Effector memory CD4-positive, alpha-beta T cell (primary cell): ENCODE results near the gene SLC9A8.

ENCODE experiments used
- DNase-seq, 3 donors: peaks; one replicate each; pipeline ENCODE4 v3.0.0-alpha.2; 2020
- H3K27ac ChIP-seq: 2 replicates; pipeline ENCODE4 v1.7.0; 2013; ENCODE audit warnings: mild to moderate bottlenecking, low read length, moderate library complexity; ENCODE audit not compliant: insufficient read depth, poor library complexity, severe bottlenecking
- H3K27me3 ChIP-seq: replicated peaks from 2 replicates; pipeline ENCODE4 v1.7.0; 2013; ENCODE audit warnings: mild to moderate bottlenecking, low read length; ENCODE audit not compliant: insufficient read depth, control insufficient read depth, poor library complexity, severe bottlenecking
- H3K36me3 ChIP-seq: 2 replicates; pipeline ENCODE4 v1.7.0; 2013; ENCODE audit warnings: mild to moderate bottlenecking, low read length, moderate library complexity; ENCODE audit not compliant: control insufficient read depth, insufficient read depth
- H3K4me1 ChIP-seq: 2 replicates; pipeline ENCODE4 v1.7.0; 2013; ENCODE audit warnings: low read length, mild to moderate bottlenecking; ENCODE audit not compliant: control insufficient read depth, insufficient read depth, poor library complexity, severe bottlenecking
- H3K4me3 ChIP-seq: 2 replicates; pipeline ENCODE4 v1.7.0; 2013; ENCODE audit warnings: low read length, low read depth, mild to moderate bottlenecking; ENCODE audit not compliant: insufficient read depth, poor library complexity, severe bottlenecking
- H3K9me3 ChIP-seq: 2 replicates; pipeline ENCODE4 v1.7.0; 2013; ENCODE audit warnings: mild to moderate bottlenecking, low read length, moderate library complexity; ENCODE audit not compliant: control insufficient read depth

The SLC9A8 gene

GRCh38 chr20:49928411-49929141 lies 115.9 kb downstream of the SLC9A8 start:
- Histone ChIP-seq H3K9me3 (no peaks in the 10 kb centered on the region), H3K36me3 (no peaks in the 10 kb centered on the region), H3K4me3 (no peak overlapping the region), H3K27ac (no peak overlapping the region), H3K27me3 (no peaks in the 10 kb centered on the region), H3K4me1 (no peaks in the 10 kb centered on the region)
- DNase-seq, result peak; percentile 49 to 66 (median 52)

DNA sequence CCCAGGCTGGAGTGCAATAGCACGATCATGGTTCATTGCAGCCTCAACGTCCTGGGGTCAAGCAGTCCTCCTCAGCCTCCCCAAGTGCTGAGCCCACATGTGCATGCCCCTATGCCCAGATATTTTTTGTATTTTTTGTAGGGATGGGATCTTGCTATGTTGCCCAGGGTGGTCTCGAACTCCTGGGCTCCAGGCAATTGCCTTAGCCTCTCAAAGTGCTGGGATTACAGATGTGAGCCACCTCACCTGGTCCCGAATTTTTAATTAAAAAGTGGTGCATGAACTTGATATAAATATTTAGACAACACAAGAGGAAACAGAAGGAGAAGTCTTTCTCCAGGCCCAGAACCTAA lies 116.5 kb downstream of the SLC9A8 start:
- H3K27ac ChIP-seq, result no peak overlapping the region
- no peak for DNase-seq
- H3K27me3 ChIP-seq, result no peaks in the 10 kb centered on the region
- no peaks in the 10 kb centered on the region for H3K36me3 ChIP-seq
- H3K4me1 ChIP-seq, result no peaks in the 10 kb centered on the region
- H3K9me3 ChIP-seq, result no peaks in the 10 kb centered on the region
- H3K4me3 ChIP-seq, result no peak overlapping the region

GRCh38 chr20:49935746-49936152 lies 123.1 kb downstream of the SLC9A8 start:
- no peak for DNase-seq
- Histone ChIP-seq H3K9me3 (no peaks in the 10 kb centered on the region), H3K27me3 (no peaks in the 10 kb centered on the region), H3K4me3 (peak overlapping the region; percentile 100), H3K4me1 (peaks cover 23% of the 10 kb centered on the region), H3K36me3 (no peaks in the 10 kb centered on the region), H3K27ac (peak overlapping the region; percentile 55)

- Histone ChIP-seq H3K36me3 (peaks cover 6% of the 10 kb centered on the region), H3K9me3 (no peaks in the 10 kb centered on the region), H3K4me1 (peaks cover 23% of the 10 kb centered on the region), H3K27ac (peak within 1 kb of the TSS; percentile 95), H3K27me3 (no peaks in the 10 kb centered on the region), H3K4me3 (peak within 1 kb of the TSS; percentile 100)
- peak; percentile 83 to 87 (median 87) for DNase-seq
Observed at GRCh38 chr20:49936153-49937026, 123.8 kb downstream of the SLC9A8 start, which contains the start of gene RNF114. Gene RNF114 (plus strand): TSS chr20:49936397. CDS start chr20:49936413, 16 bp downstream.

- Histone ChIP-seq H3K36me3 (peaks cover 14% of the 10 kb centered on the region), H3K4me3 (peak overlapping the region; percentile 100), H3K27me3 (no peaks in the 10 kb centered on the region), H3K9me3 (no peaks in the 10 kb centered on the region), H3K4me1 (peaks cover 23% of the 10 kb centered on the region), H3K27ac (peak overlapping the region; percentile 95)
- no peak for DNase-seq
Observed at GRCh38 chr20:49937027-49937929, 124.7 kb downstream of the SLC9A8 start.

DNA sequence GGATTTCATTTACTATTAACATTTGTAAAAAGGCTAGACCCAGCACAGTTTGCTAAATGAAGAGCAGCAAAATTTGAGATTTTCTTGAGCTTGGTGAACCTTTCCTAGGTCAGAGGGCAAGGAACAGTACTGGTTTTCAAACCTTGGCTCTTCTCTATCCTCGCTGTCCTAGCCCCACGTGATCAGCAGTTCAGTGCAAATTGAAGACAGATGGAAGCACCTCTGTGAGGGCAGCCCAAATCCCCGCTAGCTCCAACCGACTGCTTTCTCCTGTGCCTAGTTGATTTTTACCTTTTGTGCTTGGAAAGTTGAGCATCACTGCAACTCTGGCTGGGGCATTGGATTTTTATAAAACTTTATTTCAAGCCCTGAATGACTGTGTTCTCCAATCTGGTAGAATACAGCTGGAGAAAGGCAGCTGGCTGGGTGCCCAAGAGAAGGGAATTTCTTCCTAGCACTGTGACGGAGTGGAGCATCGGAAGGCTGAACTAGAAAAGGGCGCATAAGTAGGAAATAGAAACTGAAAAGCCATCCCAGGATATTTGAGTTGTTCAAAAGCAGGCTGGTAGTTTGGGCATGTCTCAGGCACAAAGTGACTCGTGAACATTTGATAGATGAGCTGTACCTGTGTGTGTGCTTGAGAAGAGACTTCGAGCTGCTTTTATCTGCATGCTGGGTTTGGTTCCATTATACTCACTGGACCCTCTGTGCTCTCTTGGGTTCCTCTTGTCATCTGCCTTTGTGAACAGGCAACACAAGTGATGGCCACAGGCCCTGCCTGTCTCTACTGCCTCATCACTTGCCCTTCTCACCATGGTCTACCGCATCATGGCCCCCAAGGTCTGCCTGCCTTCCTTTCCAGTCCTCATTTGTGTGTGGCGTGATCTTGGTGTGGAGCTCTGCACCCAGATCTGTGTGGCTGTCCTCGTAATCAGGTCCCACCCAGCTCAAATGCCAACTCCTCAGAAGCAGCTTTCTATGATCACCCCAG lies 125.8 kb downstream of the SLC9A8 start:
- Histone ChIP-seq H3K36me3 (peaks cover 21% of the 10 kb centered on the region), H3K27ac (no peak overlapping the region), H3K4me1 (peaks cover 23% of the 10 kb centered on the region), H3K27me3 (no peaks in the 10 kb centered on the region), H3K4me3 (no peak overlapping the region), H3K9me3 (no peaks in the 10 kb centered on the region)
- no peak for DNase-seq

- Histone ChIP-seq H3K4me3 (no peak overlapping the region), H3K27ac (no peak overlapping the region), H3K27me3 (no peaks in the 10 kb centered on the region), H3K4me1 (peaks cover 18% of the 10 kb centered on the region), H3K9me3 (no peaks in the 10 kb centered on the region), H3K36me3 (peaks cover 29% of the 10 kb centered on the region)
- no peak for DNase-seq
Observed at GRCh38 chr20:49941456-49941855, 128.8 kb downstream of the SLC9A8 start.
